GM19238 (cell line): ENCODE measurements around the gene HS6ST3.
"Not testable (repeated sequence)": the region's sequence is repeated elsewhere in the genome, so short reads cannot be mapped to it uniquely, and the experiment has no call there.

Experiments used
- DNase-seq: peaks from one replicate; pipeline ENCODE4 v3.0.0; 2011; ENCODE audit warnings: low spot score; ENCODE audit not compliant: insufficient read length

HS6ST3 gene

GRCh38 chr13:96428911-96429310 lies 339.0 kb downstream of the HS6ST3 start:
- DNase-seq: no peak

GRCh38 chr13:96431044-96431581 lies 341.2 kb downstream of the HS6ST3 start:
- no peak for DNase-seq

- DNase-seq: no peak
Measured at GRCh38 chr13:96444676-96445075, 354.8 kb downstream of the HS6ST3 start.

GRCh38 chr13:96449920-96450319 lies 360.0 kb downstream of the HS6ST3 start:
- no peak for DNase-seq

- DNase-seq: no peak
Measured at GRCh38 chr13:96450326-96451020, 360.6 kb downstream of the HS6ST3 start.

- DNase-seq: no peak
Measured at GRCh38 chr13:96454466-96454865, 364.6 kb downstream of the HS6ST3 start.

GRCh38 chr13:96460609-96461008 lies 370.7 kb downstream of the HS6ST3 start:
- no peak for DNase-seq

- no peak for DNase-seq
Measured at GRCh38 chr13:96473526-96474180, 383.7 kb downstream of the HS6ST3 start.

GRCh38 chr13:96474181-96474557 lies 384.3 kb downstream of the HS6ST3 start:
- DNase-seq: no peak

- DNase-seq: no peak
Measured at GRCh38 chr13:96475103-96475502, 385.2 kb downstream of the HS6ST3 start.

- no peak for DNase-seq
Measured at GRCh38 chr13:96481482-96481881, 391.6 kb downstream of the HS6ST3 start.

GRCh38 chr13:96490496-96490989 lies 400.6 kb downstream of the HS6ST3 start:
- no peak for DNase-seq

- DNase-seq: no peak
Measured at GRCh38 chr13:96491103-96491502, 401.2 kb downstream of the HS6ST3 start.

GRCh38 chr13:96492766-96493165 lies 402.9 kb downstream of the HS6ST3 start:
- DNase-seq: no peak

- DNase-seq: no peak
Measured at GRCh38 chr13:96499656-96500055, 409.7 kb downstream of the HS6ST3 start.

- no peak for DNase-seq
Measured at GRCh38 chr13:96500953-96501352, 411.0 kb downstream of the HS6ST3 start.

- no peak for DNase-seq
Measured at GRCh38 chr13:96503481-96503880, 413.6 kb downstream of the HS6ST3 start.

- DNase-seq: no peak
Measured at GRCh38 chr13:96511587-96511986, 421.7 kb downstream of the HS6ST3 start.

GRCh38 chr13:96519380-96519779 lies 429.5 kb downstream of the HS6ST3 start:
- DNase-seq: no peak

GRCh38 chr13:96524398-96525020 lies 434.6 kb downstream of the HS6ST3 start:
- DNase-seq: not testable (repeated sequence)

GRCh38 chr13:96525715-96526114 lies 435.8 kb downstream of the HS6ST3 start:
- no peak for DNase-seq

GRCh38 chr13:96527497-96527896 lies 437.6 kb downstream of the HS6ST3 start:
- no peak for DNase-seq
